ENCODE results near the gene BUB1B.
"Not testable (repeated sequence)": the region's sequence is repeated elsewhere in the genome, so short reads cannot be mapped to it uniquely, and the experiment has no call there.

The BUB1B gene

GRCh38 chr15:40121911-40122638 lies 38.8 kb upstream of the BUB1B start:
- no peak overlapping the region for H3K4me3 ChIP-seq (ENCODE audit: low read length)
- no peak for DNase-seq (ENCODE audit: low read depth)
- no peak for TF ChIP-seq CTCF (conservative IDR thresholded peaks at IDR 0.05; ENCODE audit: low read length)

GRCh38 chr15:40122989-40123388 lies 37.9 kb upstream of the BUB1B start:
- not testable (repeated sequence) for DNase-seq (ENCODE audit: low read depth); H3K4me3 ChIP-seq (ENCODE audit: low read length)

GRCh38 chr15:40123863-40124262 lies 37.0 kb upstream of the BUB1B start:
- DNase-seq (ENCODE audit: low read depth); H3K4me3 ChIP-seq (ENCODE audit: low read length): not testable (repeated sequence)

GRCh38 chr15:40124333-40124732 lies 36.5 kb upstream of the BUB1B start:
- H3K4me3 ChIP-seq (ENCODE audit: low read length); DNase-seq (ENCODE audit: low read depth): not testable (repeated sequence)

GRCh38 chr15:40124807-40125285 lies 36.0 kb upstream of the BUB1B start:
- not testable (repeated sequence) for DNase-seq (ENCODE audit: low read depth); H3K4me3 ChIP-seq (ENCODE audit: low read length)

GRCh38 chr15:40125950-40126349 lies 34.9 kb upstream of the BUB1B start:
- TF ChIP-seq CTCF (conservative IDR thresholded peaks at IDR 0.05; ENCODE audit: low read length) = no peak
- H3K4me3 ChIP-seq (ENCODE audit: low read length) = no peak overlapping the region
- no peak for DNase-seq (ENCODE audit: low read depth)

- no peak for DNase-seq (ENCODE audit: low read depth)
- no peak overlapping the region for H3K4me3 ChIP-seq (ENCODE audit: low read length)
- no peak for TF ChIP-seq CTCF (conservative IDR thresholded peaks at IDR 0.05; ENCODE audit: low read length)
Measured at GRCh38 chr15:40128766-40129660, 31.9 kb upstream of the BUB1B start.

- no peak overlapping the region for H3K4me3 ChIP-seq (ENCODE audit: low read length)
- no peak for TF ChIP-seq CTCF (conservative IDR thresholded peaks at IDR 0.05; ENCODE audit: low read length)
- no peak for DNase-seq (ENCODE audit: low read depth)
Measured at GRCh38 chr15:40130118-40130517, 30.8 kb upstream of the BUB1B start.

GRCh38 chr15:40130799-40131502 lies 29.9 kb upstream of the BUB1B start:
- no peak for TF ChIP-seq CTCF (conservative IDR thresholded peaks at IDR 0.05; ENCODE audit: low read length)
- DNase-seq (ENCODE audit: low read depth) = no peak
- no peak overlapping the region for H3K4me3 ChIP-seq (ENCODE audit: low read length)
